Measurements from ENCODE around the gene CCDC88B.
"Not testable (repeated sequence)": the region's sequence is repeated elsewhere in the genome, so short reads cannot be mapped to it uniquely, and the experiment has no call there.

Gene CCDC88B

DNA sequence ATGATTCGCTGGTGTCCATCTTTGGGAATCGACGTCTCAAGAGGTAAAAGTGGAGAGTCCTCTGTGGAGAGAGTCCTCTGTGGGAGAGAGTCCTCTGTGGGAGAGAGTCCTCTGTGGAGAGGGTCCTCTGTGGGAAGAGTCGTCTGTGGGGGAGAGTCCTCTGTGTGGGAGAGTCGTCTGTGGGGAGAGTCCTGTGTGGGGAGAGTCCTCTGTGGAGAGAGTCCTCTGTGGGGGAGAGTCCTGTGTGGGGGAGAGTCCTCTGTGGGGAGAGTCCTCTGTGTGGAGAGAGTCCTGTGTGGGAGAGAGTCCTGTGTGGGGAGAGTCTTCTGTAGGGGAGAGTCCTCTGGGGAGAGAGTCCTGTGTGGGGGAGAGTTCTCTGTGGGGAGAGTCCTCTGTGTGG lies 19.0 kb upstream of the CCDC88B start:
- no peak for FAIRE-seq

DNA sequence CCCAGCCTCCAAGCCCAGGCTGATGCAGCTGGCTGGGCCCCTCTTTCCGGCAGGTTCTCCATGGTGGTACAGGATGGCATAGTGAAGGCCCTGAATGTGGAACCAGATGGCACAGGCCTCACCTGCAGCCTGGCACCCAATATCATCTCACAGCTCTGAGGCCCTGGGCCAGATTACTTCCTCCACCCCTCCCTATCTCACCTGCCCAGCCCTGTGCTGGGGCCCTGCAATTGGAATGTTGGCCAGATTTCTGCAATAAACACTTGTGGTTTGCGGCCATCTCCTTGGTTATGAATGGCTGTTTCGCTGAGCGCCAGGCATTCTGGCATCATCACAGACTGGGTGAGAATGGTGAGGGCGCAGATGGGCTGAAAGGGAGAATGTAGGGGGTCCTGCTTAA lies 18.5 kb upstream of the CCDC88B start:
- FAIRE-seq, result no peak

DNA sequence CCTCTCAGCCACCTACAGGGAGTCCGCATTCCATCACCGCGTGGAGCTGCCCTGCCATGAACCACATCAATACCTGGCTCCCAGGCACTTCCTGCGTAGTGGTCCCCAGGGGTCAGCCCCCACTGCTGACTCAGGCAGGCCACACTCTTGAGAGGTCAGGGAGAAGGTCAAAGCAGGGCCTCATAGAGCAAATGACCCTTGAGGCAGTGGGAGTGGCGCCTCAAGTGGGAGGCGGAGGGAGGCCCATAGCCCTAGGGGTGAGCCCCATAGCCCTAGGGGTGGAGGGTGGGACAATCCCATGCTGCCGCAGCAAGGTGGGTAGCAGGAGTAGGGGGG lies 17.1 kb upstream of the CCDC88B start:
- FAIRE-seq, result no peak

DNA sequence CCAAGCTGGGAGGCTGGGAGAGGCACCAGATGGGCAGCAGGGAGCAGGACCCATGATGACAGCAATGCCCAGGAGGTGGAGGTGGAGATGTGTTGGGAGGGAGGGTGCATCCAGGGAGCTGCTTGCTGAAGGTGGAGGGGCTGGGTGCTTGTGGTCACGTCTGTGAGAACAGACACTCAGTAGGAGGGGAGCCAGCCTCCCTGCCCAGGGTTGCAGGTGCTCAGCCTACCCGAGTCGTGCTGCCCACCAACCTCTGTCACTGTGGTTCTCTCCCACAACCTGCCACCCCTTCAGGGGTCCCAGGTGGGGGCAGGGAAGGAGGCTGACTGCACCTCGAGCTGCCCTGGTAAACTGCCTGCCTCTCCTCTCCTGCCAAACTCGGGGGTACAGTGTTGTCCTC lies 16.6 kb upstream of the CCDC88B start:
- no peak for FAIRE-seq

DNA sequence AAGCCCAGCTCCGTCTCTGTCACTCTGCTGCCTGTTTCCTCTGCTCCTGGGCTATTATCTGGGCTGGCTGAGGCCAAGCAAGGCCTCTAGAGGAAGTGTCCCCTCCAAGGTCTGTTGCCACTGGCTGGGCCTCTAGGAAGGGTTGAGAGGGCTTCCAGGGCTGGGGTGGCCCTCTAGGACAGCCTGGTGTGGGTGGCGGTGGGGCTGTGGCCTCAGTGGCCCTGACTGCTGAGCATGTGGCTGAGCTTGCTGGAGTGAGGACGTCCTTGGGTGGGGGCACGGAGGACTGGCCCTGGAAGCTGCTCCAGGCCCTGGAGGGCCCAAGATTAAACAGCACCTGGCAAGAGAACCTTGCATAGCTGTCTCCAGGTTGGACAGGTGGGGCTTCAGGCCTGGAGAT lies 16.0 kb upstream of the CCDC88B start:
- FAIRE-seq, result not testable (repeated sequence)

DNA sequence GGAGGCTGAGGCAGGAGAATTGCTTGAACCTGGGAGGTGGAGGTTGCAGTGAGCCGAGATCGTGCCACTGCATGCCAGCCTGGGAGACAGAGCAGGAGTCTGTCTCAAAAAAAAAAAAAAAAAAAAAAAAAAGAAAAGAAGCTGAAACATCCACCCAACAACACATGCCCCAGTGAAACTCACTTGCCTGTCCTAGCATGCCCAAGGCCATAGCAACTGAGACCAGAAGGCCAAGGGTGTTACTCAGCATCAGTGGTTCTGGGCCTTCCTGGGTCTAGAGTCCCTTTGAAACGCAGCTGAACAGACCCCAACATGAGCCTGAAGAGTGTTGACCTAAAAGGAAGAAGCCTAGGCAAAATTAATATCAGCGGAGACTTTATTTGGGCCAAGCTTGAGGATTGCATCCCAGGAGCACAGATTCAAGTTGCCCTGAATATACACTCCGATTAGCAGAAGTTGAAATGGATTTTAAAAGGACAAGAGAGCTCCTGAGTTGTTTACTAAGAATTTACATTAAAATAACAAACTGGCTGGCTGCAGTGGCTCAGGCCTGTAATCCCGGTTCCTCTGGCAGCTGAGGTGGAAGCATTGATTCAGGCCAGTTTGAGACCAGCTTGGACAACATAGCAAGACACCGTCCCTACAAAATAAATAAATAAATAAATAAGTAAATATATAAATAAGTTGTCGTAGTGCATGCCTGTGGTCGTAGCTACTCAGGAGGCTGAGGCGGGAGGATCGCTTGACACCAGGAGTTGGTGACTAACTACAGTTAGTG lies 15.1 kb upstream of the CCDC88B start:
- no peak for FAIRE-seq

DNA sequence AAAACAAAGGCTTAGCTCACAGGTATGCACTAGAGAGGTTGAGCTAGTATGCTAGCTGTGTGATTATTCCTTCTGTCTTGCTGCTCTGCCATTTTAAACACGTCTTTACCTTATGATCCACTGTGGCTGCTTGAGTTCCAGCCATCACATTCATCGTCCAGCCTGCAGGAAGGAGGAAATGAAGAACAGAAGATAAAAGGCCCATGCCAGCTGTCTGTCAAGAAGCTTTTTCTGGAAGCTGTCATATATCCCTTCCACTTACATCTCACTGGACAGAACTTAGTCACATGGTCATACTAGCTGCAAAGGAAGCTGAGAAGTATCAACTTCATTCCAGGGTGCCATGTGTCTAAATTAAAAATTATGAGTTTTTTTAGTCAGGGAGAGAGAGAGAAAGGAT lies 12.6 kb upstream of the CCDC88B start:
- no peak for FAIRE-seq

DNA sequence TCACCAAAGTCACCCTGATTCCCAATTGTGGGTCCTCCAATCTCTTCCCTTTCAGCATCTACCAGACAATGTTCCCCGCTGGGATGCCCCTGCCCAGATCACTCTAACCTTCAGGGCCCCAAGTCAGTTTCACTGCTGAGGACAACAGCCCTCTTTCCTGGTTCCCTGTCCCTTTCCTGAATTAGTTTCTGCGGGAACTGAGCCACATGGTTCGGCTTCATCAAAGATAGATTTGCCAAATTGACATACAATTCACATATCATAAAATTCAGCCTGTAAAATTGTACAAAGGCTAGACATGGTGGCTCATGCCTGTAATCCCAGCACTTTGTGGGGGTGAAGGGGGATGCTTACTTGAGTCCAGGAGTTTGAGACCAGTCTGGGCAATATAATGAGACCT lies 12.0 kb upstream of the CCDC88B start:
- FAIRE-seq, result no peak

DNA sequence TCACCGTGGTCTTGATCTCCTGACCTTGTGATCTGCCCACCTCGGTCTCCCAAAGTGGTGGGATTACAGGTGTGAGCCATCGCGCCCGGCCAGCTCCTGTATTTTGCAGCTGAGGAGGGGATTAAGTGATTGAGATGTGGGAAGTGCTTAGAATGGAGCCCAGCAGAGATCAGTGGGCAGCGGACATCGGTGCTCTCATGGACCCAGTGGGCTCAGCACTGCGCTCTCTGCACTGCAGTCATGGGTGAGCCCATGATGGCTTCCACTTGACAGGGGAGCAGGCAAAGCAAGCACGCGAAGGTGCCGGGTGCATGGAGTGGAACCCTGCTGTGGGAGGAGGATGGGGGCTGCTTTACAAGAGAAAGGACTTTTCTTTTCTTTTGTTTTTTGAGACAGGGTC lies 9.1 kb upstream of the CCDC88B start:
- no peak for FAIRE-seq

DNA sequence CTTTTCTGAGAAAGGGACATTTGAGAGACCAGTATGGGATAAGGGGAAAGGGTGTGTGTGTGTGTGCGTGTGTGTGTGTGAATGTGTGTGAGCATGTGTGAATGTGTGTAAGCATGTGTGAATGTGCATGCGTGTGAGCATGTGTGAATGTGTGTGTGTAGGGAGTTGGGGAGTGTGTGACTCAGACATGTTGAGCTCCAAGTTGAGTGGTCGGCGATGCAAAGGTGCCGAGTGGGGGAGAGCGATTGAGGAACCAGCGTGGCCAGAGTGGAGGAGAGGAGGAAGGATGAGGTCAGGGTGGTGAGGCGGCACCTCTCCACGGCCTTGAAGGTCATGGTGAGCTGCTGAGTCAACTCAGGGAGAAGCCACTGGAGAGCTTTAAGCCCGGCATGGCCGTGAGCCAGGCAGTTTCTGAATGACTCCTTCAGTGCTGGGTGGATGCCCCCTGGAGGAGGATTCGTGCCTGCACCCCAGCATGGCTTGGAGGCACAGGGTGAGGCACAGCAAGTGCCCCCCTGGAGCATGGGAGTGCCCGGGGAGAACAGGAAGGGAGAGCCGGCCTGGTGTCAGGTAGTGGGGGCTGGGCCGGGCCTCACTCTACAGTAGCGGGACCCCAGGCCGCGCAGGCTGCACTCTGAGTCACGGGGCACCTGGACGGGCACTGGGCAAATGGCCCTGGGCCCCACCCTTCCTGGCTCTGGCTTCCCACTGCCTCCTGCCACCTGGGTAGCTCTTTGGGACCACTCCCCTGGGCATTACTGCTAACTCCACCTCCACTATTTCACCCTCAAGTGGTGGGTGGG lies 8.2 kb upstream of the CCDC88B start:
- FAIRE-seq, result no peak

DNA sequence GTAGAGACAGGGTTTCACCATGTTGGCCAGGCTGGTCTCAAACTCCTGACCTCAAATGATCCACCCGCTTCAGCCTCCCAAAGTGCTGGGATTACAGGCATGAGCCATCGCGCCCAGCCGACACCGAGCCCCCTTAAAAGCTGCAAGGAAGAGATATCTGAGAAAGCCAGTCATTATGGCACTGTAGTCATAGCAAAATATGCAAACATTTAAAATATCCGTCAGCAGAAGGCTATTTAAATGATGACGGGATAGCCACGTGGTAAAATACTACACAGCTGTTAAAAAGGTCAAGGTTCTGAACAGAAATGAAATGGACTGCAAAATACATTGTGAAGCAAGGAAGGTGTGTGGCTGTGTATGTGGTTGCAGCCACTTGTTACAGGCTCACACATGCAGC lies 6.4 kb upstream of the CCDC88B start:
- no peak for FAIRE-seq

DNA sequence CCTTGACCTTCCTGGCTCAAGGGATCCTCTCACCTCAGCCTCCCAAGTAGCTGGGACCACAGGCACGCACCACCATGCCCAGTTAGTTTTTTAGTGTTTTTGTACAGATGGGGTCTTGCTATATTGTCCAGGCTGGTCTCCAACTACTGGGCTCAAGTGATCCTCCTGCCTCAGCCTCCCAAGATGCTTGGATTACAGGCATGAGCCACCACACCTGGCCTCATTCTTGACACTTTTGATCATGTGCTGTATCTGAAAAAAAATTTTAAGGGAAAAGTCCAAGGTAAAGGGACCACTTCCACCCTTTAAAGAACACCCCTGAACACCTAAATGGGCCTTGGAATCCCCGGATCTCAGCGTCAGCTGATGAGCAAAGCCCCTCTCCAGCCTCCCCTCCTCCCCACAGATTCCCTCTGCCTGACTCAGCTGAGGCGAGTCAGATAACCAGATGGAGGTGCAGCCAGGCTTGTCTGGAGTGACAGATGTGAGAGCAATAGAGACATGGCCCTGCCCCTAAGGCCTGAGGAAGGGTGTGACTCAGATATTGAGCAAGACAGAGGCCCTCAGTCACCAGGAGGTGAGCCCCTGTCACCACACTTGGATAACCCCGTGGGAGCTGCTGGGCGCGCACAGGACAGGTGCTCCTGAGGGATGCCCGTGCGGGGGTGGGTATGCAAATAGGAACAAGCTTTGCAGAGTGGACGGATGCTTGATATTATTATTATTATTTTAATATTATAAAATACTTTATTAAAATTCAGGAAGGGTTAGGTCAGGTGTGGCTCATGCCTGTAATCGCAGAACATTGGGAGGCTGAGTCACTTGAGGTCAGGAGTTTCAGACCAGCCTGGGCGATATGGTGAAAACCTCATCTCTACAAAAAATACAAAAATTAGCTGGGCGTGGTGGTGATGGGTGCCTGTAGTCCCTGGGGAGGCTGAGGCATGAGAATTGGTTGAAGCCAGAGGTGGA lies 5.0 kb upstream of the CCDC88B start:
- FAIRE-seq, result no peak

DNA sequence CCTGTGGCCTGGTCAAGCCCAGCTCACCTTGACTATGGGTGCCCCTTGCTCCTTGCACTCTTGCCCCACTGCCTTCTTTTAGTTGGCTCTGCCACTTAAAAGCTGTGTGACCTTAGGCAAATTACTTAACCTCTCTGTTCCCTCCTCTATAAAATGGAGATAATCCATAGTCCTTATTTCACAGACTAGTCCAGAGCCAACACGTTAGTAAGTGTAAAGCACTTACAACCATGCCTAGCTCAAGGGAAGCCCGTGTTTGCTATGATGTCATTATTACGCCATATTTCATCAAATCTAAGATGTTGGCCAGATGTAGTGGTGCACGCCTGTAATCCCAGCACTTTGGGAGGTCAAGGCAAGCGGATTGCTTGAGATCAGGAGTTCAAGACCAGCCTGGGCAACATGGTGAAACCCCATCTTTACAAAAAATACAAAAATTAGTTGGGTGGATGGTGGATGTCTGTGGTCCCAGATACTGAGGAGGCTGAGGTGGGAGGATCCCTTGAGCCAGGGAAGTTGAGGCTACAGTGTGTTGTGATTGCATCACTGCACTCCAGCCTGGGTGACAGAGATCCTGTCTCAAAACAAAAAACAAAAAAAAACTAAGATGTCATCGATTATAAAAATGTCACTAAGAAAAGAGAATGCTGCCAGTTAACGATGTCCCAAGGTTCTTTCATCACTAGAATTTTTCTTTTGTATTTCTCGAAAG lies 2.3 kb upstream of the CCDC88B start:
- no peak for FAIRE-seq

DNA sequence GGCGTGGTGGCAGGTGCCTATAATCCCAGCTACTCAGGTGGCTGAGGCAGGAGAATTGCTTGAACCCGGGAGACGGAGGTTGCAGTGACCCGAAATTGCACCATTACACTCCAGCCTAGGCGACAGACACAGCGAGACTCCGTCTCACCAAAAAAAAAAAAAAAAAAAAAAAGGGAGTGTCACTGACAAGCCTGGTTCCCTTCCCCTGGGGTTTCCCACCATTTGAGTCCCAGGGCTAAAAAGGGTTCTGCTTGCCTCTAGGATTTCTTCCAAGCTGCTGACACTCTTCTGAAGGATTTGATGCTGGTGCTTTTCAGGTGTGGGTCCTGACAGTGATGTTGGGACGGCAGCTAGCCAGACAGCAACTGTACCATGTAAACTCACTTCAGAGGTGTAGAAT lies 1.3 kb upstream of the CCDC88B start:
- no peak for FAIRE-seq

DNA sequence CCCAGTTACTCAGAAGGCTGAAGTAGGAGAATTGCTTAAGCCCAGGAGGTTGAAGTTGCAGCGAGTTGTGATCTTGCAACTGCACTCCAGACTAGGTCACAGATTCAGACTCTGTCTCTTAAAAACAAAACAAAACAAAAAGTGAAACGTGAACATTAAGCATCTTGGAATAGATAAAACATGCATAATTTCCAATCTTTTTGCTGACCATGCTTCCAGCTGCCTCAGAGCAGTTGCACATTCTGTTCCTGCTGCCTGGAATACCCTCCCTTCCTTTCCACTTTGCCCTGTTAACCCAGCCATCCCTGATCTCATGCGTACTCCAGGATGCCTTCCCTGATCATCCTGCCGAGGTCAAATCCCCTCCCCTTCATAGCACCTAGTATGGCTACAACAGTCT lies 718 bp upstream of the CCDC88B start:
- no peak for FAIRE-seq

DNA sequence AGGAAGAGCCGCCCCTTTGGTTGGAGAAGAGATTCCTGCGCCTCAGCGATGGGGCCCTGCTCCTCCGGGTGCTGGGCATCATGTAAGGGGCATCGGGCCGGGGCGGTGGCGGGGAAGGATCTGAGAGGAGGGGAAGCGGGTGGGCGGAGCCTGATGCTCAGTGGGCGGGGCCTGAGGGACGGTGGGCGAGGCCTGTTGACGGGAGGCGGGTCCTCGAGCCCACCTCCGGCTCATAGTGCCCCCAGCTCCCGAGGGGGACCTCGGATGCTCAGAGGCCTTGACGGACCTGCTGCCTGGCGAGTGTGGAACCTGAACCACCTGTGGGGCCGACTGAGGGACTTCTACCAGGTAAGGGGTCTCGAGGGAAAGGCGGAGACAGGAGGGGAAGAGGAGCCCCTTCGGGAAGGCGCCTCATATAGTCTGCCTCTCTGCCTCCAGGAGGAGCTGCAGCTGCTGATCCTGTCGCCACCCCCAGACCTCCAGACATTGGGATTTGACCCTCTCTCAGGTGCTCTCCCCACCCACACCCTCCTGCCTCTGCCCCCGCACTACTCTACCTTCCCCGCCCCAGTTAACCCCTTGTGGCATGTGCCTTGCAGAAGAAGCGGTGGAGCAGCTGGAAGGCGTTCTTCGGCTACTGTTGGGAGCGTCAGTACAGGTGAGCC lies 799 bp downstream of the CCDC88B start:
- no peak for FAIRE-seq

DNA sequence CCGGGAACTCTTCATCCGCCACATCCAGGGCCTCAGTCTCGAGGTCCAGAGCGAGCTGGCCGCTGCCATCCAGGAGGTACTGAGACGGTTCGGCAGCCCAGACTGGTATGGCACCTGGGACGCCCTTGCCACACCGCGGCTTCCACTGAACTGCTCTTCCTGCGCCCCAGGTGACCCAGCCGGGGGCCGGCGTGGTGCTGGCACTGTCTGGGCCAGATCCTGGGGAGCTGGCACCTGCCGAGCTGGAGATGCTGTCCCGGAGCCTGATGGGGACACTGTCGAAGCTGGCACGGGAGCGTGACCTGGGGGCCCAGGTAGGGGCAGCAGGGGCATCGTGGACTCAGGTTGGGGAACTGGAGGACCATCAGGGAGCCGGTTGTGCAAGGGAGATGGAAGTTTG lies 1.4 kb downstream of the CCDC88B start:
- FAIRE-seq, result no peak

DNA sequence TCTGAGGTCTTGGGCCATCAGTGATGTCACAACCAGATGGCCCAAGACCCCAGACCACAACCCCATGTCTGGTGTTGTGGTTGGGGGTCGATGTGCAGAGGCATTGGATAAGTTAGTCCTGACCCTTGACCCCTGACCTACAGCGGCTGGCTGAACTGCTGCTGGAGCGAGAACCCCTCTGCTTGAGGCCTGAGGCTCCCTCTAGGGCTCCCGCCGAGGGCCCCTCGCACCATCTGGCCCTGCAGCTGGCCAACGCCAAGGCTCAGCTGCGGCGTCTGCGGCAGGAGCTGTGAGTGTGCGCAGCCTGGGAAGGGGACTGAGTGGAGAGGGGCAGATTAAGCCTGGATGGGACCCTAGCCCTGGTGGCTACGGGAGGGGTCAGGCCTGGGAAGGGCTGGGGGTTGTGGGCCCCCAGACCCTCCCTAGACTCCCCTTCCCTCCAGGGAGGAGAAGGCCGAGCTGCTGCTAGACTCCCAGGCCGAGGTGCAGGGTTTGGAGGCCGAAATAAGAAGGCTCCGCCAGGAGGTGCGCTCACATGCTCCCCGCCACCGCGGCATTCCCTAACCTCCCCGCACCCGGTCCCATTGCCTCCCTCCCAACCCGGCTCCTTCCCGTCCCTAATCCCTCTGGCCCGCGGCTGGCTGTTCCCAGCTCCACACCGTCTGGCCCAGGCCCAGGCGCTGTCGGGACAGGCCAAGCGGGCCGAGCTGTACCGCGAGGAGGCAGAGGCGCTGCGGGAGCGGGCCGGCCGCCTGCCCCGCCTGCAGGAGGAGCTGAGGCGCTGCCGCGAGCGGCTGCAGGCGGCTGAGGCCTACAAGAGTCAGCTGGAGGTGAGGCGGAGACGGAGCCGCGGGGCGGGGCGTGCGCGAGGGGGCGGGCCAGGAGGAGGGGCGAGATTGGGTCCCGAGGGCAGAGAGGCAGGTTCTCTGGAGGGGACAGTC lies 2.1 kb downstream of the CCDC88B start:
- no peak for FAIRE-seq

DNA sequence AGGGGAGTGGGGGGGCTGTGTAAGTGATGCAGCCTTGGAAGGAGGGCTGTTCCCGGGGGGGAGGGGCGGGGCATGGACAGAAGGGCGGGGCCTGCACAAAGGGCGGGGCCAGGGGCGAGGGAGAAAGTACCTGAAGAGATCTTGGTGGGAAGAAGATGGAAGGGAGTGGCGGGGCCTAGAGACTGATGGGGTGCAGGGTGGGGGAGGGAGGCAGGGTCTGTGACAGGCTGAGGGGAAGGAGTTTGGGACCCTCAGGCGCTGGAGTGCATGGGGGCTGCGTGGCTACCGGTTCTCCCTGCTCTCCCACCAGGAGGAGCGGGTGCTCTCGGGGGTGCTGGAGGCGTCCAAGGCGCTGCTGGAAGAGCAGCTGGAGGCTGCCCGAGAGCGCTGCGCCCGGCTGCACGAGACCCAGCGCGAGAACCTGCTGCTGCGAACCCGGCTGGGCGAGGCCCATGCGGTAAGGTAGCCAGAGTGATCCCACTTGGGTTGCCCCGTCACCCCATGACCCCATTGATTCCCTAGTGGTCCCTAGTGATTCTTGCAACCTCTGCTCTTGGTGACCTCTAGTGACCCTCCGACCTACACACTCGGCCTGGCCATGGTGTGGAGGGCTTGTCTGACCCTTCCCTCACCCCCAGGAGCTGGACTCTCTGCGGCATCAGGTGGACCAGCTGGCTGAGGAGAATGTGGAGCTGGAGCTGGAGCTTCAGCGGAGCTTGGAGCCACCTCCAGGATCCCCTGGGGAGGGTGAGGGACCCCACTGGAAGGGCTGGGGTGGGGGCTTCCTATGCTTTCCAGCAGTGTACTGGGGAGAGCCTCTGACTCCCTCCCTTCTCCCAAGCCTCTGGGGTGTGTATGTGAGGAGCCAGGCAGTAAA lies 3.1 kb downstream of the CCDC88B start:
- FAIRE-seq, result no peak

All from endometrium (tissue), 2 donors.